GM13977 (cell line): ENCODE measurements around the gene AFMID.
"Not testable (repeated sequence)": the region's sequence is repeated elsewhere in the genome, so short reads cannot be mapped to it uniquely, and the experiment has no call there.

Source experiments
- DNase-seq: peaks from one replicate; pipeline ENCODE4 v3.0.0; 2012; ENCODE audit warnings: low spot score
- in situ Hi-C: fragments of 300-500 bp; cut with MboI; formaldehyde crosslinking; loops from one replicate; pipeline ENCODE4 v1.12.0; 2022; ENCODE audit warnings: low sequenced_read_pairs, low pct_unique_long_range_greater_than_20kb, mixed read lengths, inconsistent platforms; ENCODE audit not compliant: unreplicated experiment
- TF ChIP-seq, protein P1 (sequence below): IDR thresholded peaks from 2 replicates; pipeline ENCODE4 v1.5.1; 2012; ENCODE audit warnings: mild to moderate bottlenecking, control low read depth; ENCODE audit not compliant: insufficient read depth; ENCODE audit errors: extremely low read depth, missing control alignments

Gene AFMID, protein sequence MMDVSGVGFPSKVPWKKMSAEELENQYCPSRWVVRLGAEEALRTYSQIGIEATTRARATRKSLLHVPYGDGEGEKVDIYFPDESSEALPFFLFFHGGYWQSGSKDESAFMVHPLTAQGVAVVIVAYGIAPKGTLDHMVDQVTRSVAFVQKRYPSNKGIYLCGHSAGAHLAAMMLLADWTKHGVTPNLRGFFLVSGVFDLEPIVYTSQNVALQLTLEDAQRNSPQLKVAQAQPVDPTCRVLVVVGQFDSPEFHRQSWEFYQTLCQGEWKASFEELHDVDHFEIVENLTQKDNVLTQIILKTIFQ

DNA sequence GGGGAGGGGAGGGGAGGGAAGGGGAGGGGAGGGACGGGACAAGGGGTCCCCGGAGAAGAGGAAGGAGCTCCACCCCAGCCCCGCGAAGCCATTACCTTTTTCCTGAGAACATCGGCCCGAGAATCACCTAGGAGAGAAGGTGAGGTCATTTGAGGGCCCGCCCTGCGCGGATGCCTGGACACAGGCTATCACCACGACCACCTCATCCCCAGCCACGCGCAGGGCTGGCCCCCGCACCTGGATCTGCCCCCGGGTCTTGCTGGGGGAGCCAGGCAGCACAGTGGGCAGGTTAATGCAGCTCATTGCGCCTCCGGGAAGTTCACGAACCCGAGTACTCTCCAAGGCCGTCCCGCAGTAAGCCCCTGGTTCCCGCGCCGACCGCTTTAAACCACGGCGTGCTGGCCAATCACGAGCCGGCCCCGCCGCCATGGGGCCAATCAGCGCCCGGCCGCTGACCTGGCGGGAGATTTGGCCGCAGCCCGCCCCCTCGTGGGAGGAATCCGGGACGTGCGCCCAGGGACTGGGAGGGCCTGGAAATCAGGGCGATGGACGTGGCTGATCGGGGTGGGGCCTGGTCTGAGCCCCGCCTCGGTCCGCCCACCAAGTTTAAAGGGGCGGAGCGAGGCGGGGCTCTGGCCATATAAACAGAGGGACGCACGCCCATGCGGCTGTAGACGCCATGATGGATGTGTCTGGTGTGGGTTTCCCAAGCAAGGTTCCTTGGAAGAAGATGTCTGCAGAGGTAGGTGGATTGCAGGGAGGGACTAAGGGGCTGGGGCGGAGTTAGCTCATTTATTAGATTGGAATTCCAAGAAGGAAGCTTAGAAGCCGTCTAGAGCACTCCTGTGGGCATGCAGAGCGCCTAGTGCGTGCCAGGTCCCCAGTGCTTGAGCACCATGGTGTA is at the start of gene AFMID, which contains the start of gene TK1:
TSS of gene AFMID (plus strand) at position 671 of the 904 bp plus-strand sequence. CDS start at position 680, 9 bp downstream.
TSS of gene TK1 (minus strand) at position 361 of the 904 bp plus-strand sequence. CDS start at position 303, 58 bp downstream.
- DNase-seq, result peak; percentile 98
- TF ChIP-seq, protein P1, sequence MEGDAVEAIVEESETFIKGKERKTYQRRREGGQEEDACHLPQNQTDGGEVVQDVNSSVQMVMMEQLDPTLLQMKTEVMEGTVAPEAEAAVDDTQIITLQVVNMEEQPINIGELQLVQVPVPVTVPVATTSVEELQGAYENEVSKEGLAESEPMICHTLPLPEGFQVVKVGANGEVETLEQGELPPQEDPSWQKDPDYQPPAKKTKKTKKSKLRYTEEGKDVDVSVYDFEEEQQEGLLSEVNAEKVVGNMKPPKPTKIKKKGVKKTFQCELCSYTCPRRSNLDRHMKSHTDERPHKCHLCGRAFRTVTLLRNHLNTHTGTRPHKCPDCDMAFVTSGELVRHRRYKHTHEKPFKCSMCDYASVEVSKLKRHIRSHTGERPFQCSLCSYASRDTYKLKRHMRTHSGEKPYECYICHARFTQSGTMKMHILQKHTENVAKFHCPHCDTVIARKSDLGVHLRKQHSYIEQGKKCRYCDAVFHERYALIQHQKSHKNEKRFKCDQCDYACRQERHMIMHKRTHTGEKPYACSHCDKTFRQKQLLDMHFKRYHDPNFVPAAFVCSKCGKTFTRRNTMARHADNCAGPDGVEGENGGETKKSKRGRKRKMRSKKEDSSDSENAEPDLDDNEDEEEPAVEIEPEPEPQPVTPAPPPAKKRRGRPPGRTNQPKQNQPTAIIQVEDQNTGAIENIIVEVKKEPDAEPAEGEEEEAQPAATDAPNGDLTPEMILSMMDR, result peak; percentile 30
- in situ Hi-C loops, result no loop called here

DNA sequence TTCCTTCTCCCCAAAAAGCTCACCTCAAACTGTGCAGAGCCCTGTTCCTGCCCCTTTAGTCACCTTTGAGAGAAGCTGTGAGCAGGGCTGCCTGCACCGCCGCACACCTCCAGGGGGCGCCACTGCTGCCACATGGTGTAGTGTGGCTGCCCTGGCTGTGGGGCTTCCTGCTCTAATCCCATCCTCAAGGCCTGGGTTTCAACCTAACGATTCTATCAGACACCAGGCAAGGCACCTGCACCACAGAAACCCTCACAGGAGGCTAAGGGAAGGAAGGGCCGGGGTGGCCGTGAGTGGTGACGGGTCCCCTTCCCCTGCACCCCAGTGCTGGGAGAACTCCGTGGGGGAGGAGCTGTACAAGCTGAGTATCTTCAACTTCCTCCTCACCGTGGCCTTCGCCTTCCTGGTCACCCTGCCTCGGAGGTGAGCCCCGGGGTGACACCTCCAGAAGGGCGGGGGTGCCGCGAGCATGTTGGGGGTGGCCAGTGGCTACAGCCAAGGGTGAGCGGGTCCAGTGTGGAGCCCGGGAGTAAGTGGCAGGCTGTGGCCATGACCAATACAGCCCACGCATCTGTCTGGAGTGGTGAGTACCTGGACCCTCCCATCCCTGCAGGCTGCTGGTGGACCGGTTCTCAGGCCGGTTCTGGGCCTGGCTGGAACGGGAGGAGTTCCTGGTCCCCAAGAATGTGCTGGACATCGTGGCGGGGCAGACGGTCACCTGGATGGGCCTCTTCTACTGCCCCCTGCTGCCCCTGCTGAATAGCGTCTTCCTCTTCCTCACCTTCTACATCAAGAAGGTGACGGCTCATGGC is 49.6 kb upstream of the AFMID start:
- no peak for DNase-seq
- TF ChIP-seq, protein P1, result peak; percentile 72
- in situ Hi-C loops, result no loop called here

DNA sequence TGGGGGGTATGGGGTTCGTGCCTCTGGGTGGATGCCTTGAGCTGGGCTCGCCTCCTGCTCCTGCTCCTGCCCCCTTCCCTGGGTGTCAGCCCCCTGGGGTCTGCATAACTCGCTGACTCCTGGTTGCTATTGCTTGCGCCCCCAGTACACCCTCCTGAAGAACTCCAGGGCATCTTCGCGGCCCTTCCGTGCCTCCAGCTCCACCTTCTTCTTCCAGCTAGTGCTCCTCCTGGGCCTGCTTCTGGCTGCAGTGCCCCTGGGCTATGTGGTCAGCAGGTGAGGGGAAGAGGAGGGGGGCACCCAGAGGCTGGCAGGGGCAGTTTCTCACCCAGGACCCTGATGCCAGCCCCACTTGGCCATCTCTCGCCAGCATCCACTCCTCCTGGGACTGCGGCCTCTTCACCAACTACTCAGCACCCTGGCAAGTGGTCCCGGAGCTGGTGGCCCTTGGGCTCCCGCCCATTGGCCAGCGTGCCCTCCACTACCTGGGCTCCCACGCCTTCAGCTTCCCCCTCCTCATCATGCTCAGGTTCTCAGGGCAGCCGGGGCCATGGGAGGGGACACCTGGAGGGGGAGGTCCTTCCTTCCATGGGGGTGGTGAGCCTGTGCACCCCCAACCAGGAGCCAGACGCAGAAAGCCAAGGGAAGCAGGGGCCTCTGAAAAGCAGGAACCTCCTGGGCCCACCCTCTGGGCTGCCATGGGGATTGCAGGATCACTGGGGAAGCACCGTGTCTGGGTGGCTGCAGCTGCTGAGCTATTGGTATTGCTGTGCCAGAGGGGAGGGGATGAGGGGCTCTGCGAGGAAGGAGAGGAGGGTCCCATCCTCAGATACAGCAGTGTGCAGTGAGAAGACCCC is 48.7 kb upstream of the AFMID start:
- in situ Hi-C loops, result no loop called here
- TF ChIP-seq, protein P1, result no peak
- no peak for DNase-seq

DNA sequence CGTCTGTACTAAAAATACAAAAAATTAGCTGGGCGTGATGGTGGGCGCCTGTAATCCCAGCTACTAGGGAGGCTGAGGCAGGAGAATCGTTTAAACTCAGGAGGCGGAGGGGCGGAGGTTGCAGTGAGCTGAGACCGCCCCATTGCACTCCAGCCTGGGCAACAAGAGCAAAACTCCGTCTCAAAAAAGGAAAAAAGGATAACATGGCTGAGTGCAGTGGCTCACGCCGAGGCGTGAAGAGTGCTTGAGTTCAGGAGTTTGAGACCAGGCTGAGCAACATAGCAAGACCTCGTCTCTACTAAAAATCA is 47.3 kb upstream of the AFMID start:
- in situ Hi-C loops, DNase-seq: not testable (repeated sequence)

DNA sequence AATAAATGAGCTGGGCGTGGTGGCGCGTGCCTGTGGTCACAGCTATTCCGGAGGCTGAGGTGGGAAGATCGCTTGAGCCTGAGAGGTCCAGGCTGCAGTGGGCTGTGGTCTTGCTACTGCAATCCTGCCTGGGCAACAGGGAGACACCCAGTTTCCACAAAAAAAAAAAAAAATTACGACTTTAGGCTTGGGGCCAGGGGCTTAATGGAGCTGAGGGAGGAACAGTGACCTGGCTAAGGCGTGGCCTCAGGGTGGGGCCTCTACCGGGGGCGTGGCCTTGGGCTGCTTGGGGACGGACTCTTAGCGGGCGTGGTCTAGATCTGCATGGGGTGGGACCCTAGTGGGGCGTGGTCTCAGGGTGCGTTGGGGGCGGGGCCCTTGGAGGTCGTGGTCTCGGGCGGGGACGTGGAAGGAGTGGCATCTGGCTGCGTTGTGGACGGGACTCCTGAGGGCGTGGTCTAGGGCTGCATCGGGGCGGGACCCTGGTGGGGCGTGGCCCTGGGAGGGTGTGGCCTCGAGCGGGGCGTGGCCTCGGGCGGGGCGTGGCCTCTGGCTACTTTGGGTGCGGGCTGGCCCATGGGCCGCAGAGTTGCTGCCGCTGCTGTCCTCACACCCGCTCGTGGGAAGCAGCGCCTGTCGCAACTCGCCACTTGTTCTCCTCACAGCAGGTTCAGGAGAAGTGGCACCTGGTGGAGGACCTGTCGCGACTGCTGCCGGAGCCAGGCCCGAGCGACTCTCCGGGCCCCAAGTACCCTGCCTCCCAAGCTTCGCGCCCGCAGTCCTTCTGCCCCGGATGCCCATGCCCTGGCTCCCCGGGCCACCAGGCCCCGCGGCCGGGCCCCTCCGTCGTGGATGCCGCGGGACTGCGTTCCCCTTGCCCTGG is 46.8 kb upstream of the AFMID start:
- in situ Hi-C loops, result no loop called here
- peak; percentile 95 for DNase-seq
- TF ChIP-seq, protein P1, result no peak
